ENCODE results near the gene TRPM7.
"Not testable (repeated sequence)": the region's sequence is repeated elsewhere in the genome, so short reads cannot be mapped to it uniquely, and the experiment has no call there.

DNA sequence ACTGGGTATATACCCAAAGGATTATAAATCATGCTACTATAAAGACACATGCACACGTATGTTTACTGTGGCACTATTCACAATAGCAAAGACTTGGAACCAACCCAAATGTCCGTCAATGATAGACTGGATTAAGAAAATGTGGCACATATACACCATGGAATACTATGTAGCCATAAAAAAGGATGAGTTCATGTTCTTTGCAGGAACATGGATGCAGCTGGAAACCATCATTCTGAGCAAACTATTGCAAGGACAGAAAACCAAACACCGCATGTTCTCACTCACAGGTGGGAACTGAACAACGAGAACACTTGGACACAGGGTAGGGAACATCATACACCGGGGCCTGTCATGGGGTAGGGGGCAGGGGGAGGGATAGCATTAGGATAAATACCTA lies 84.6 kb downstream of the TRPM7 start:
- TF ChIP-seq, protein P1, sequence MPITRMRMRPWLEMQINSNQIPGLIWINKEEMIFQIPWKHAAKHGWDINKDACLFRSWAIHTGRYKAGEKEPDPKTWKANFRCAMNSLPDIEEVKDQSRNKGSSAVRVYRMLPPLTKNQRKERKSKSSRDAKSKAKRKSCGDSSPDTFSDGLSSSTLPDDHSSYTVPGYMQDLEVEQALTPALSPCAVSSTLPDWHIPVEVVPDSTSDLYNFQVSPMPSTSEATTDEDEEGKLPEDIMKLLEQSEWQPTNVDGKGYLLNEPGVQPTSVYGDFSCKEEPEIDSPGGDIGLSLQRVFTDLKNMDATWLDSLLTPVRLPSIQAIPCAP (CRISPR knock-in tag; IDR thresholded peaks at IDR 0.05; ENCODE audit: low read depth), result not testable (repeated sequence)
- not testable (repeated sequence) for TF ChIP-seq HNF4A (CRISPR knock-in tag; IDR thresholded peaks at IDR 0.05); ZNF747 (CRISPR knock-in tag; IDR thresholded peaks at IDR 0.05; ENCODE audit: borderline replicate concordance); CBX1 (IDR thresholded peaks at IDR 0.05; ENCODE audit: low read depth); CREB1 (IDR thresholded peaks at IDR 0.05); CREB1 (CRISPR knock-in tag; IDR thresholded peaks at IDR 0.05); ZNF737 (CRISPR knock-in tag; IDR thresholded peaks at IDR 0.05; ENCODE audit: borderline replicate concordance); ZFP37 (CRISPR knock-in tag; IDR thresholded peaks at IDR 0.05; ENCODE audit: borderline replicate concordance); ELF1 (CRISPR knock-in tag; IDR thresholded peaks at IDR 0.05); HNF4G (IDR thresholded peaks at IDR 0.05; ENCODE audit: borderline replicate concordance, low read depth, low read length); HNF4G (CRISPR knock-in tag; IDR thresholded peaks at IDR 0.05; ENCODE audit: borderline replicate concordance, low read depth)
